M059J (cell line): Measurements from ENCODE around the gene TIGD1. TPM values are rescaled to one million over a fixed set of nuclear protein-coding genes. Genes with fewer than 3 reads are reported as not detected.

ENCODE experiments used
- DNase-seq: peaks from one replicate; pipeline ENCODE4 v3.0.0-alpha.2; 2012; ENCODE audit warnings: low read depth
- total RNA-seq: library from RNA; depleted of rRNA; stranded (reverse); fragments of >200 nt; shearing (Covaris generic); gene quantifications from 2 replicates; pipeline ENCODE4 v1.2.3, GENCODE V29; 2014

The TIGD1 gene
- total RNA-seq, 1 experiment from 2014 or later, result 3.4 TPM

DNA sequence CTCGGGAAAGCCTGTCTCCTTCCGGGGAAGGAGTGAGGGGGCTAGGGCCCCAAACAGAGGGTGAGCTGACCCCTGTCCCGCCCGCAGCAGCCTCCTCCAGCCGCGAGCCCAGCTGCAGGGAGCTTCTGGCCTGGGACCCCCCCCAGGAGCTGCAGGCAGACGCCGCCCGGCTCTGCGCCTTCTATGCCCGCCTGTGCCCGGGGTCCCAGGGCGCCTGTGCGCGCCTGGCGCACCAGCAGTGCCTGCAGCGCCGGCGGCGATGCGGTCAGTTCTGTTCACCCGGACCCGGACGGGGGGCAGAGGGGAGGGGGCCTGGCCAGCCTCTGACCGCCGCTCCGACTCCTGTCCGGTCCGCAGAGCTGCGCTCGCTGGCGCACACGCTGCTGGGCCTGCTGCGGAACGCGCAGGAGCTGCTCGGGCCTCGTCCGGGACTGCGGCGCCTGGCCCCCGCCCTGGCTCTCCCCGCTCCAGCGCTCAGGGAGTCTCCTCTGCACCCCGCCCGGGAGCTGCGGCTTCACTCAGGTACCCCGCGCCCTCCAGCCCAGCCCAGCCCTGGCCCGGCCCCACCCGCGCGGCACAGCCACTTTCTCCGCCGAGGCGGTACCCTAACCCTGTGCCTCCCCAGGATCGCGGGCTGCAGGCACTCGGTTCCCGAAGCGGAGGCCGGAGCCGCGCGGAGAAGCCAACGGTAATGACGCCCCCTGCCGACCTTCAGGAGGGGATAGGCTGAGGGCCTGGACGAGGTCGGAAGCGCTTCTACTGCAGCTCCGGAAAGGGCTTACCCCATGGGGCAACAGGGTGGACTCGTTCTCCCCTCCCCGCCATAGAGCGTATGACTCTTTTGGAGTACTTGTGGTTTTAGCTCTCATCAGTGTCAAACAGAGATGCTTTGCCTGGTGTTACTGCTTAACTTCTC lies 26.4 kb downstream of the TIGD1 start:
- DNase-seq, result no peak

DNA sequence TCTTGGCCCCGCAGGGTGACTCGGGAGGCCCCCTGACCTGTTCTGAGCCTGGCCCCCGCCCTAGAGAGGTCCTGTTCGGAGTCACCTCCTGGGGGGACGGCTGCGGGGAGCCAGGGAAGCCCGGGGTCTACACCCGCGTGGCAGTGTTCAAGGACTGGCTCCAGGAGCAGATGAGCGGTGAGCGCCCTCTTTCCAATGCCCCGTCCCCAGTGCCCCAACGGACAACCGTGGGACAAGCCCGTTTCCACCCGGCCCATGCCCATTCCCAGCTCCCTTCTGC lies 27.0 kb downstream of the TIGD1 start:
- DNase-seq, result no peak

DNA sequence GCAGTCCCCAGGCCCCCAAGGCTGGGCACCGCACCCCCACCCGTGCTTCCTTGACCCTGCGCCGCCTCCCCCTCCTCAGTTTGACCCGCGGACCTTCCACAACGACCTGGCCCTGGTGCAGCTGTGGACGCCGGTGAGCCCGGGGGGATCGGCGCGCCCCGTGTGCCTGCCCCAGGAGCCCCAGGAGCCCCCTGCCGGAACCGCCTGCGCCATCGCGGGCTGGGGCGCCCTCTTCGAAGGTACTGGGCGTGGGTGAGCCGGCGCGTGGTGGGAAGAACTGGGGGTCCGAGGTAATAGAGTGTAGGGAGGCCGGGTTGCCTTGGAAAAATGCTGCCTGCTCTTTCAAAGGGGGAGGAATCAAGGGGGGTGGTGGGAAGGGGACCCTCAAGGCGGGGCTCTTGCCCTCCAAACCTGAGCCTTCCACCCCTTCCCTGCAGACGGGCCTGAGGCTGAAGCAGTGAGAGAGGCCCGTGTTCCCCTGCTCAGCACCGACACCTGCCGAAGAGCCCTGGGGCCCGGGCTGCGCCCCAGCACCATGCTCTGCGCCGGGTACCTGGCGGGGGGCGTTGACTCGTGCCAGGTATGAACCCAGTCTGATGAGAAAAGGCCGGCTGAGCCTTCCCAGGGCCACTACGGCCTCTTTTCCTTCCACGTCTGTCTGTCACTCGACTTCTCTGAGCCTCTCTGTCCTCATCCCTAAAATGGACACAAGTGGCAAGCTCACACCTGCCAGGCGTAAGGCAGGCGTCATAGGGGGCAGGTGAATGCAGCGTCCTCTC lies 27.5 kb downstream of the TIGD1 start:
- no peak for DNase-seq

DNA sequence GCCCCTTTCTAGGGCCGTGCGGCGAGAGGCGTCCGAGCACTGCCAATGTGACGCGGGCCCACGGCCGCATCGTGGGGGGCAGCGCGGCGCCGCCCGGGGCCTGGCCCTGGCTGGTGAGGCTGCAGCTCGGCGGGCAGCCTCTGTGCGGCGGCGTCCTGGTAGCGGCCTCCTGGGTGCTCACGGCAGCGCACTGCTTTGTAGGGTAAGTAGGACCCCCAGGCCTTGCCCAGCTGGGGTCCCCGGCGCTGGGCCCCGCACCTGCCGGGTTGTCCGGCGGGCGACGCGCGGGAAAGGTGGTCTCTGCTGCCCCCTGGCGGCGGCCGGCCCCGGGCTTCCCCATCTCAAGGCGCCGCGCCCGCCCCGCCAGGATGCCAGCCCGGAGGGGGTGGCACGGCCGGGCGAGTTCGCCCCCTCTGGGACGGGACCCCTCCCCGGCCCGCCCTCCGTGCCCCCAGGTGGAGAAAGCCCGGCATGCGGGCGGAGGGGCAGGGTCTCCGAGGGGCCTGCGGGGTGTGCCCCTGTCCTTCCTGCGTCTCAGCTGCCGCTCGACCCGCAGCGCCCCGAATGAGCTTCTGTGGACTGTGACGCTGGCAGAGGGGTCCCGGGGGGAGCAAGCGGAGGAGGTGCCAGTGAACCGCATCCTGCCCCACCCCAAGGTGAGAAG lies 28.3 kb downstream of the TIGD1 start:
- DNase-seq, result no peak

DNA sequence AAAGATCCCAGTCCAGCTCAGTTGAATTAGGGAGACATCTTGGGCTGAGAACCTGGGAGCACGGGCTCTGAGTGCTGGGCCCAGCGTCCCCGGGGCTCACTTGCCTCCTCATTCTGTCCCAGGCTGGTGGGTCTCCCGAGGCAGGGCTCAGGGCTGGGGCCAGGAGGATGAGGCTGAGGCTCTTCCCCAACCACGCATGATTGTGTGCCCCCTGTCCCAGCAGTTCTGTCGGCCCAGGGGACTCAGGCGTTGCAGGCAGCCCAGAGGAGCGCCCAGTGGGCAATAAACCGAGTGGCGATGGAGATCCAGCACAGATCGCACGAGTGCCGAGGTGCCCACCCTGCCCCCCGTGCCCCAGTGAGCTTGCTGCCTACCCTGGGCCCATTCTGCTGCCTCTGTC lies 29.3 kb downstream of the TIGD1 start:
- DNase-seq, result no peak

DNA sequence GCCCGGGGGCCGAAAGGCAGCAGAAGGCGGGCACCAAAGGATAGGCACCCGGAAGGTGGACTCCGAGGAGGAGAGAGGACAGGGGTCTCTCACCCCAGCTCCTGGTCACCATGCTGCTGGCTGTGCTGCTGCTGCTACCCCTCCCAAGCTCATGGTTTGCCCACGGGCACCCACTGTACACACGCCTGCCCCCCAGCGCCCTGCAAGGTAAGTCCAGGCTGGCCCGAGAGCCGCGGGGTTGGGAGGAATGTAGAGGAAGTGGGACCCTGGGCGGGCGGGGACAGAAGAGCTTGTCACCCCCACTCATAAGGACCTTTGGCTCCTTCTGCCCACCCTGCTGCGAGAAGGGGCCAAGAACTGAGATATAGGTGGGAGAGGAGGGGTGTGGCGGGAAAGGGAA lies 29.9 kb downstream of the TIGD1 start:
- DNase-seq, result no peak

DNA sequence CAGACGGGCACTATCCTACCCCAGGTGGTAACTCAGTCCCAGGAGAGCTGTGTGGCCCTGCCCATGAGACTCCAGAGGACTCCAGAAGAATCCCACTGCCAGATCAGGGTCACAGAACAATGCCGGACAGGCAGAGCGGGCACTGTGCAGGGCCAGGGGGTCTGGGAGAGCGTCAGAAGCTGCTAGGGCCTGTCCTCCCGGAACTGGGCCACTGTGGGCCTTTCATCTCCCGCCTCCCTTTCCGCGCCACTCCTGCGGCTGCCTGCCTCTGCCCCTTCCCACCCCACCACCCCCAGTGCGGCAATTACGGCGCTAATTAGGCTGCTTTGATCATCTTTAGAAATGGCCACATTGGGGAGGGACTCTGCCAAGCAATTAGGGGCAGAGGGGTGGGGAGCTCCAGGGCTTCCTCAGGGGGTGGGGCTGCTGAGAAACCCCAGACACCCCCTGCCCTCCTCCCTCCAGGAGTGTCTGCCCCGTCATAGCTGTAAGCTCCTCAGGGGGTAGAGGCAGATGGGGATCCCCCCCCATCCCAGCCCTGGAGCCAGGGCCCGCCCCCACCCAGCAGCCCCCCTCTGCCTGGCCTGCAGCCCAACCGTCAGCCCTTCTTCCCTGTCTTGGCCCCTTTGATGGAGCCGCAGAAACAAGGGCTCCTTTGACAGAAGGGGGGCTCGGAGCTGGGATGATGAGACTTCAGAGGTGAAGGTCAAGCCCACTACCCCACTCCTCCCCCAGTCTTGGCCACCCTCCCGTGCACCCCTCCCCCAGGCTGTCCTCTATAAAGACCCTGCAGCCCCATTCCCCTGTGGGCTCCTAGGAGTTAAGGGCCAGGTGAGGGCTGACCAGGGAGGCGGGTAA lies 30.5 kb downstream of the TIGD1 start, which contains the start of gene PRSS56:
Gene PRSS56, plus strand, starts transcription at position 808 of the 858 bp plus-strand sequence. CDS start 211 bp downstream, outside the sequence.
- DNase-seq, result no peak

DNA sequence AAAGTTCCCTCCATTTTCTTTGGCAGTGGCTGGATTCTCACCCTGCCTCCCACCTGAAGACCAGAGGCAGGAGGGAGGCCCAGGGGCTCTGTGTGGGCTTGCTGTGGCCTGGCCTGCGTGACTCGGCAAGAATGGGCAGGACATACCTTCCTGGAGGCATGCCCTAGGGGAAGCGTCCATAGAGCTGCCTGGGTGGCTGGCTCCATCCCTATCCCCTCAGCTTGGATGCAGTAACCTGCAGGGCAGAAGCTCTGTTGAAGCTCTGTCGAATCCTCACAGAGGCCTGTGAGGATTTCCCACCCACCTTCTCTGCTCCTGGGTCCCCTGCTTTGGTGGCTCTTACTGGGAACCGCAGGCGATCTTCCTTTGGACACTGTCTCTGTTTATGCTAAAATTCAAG lies 31.5 kb downstream of the TIGD1 start:
- no peak for DNase-seq

DNA sequence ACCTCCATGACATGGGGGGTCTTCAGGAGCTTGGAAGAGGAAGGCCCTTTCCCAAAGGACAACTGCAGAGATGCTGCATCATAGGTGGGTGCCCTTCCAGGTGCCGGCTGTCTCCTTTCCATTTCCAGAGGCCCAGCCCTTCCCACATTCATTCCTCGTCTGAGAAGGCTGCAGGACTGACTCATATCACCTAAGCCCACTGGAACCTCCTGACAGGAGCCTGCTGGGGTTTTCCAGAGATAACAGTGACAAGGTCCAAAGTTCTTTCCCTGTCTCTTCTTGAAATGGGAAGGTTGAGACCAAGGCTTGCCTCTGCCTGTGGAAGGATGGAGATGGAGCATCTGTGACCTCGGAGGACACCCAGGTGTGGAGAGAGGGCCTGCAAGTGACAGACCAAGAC lies 33.8 kb downstream of the TIGD1 start:
- DNase-seq, result no peak

DNA sequence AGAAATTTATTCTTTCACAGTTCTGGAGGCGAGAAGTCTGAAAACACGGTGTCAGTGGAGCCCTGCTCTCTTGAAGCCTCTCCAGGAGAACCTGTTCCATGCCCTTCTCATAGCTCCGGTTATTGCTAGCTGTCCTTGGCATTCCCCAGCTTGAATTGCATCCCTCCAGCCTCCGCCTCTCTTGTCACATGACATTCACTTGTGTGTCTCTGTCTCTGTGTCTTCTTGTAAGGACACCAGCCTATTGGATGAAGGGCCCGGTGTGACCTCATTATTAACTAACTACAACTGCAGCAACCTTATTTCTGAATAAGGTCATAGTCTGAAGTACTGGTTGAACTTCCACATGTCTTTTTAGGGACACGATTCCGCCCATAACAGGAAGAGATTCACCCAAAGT lies 34.7 kb downstream of the TIGD1 start:
- no peak for DNase-seq

DNA sequence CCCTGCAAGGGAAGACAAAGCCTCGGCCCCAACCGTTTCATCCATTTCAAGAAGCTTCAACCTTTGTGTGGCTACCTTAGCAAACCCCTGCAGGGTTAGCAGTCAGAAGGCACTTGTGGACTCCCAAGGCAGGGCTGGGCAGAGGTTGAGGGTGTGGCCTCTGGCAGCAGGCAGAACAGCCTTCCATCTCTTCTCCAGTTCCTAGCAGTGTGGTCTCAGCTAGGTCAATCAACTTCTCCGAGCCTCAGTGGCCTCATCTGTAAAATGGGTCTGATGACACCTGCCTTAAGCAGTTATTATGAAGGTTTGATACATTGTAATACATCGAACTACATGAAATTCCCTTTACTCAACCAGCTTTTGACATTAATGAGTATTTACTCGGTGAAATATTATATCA lies 37.0 kb downstream of the TIGD1 start:
- DNase-seq, result no peak

DNA sequence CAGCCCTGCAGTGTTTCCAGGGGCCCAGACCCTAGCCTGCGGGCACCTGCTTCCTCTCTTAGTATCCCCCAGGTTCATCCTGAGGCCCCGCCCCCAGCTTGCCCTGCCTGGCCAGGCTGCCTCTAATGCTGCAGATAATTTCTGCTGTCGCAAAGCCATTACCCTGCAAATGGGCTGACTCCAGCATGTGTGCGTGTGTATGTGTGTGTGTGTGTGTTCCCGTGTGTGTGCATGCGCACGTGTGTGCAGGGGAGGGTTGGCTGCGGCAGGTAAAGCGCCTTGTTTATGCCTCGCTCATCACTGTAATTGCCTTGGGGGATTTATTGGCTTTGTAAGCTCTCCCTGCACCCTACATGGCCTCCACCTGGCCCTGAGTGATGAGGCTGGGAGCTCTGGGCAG lies 37.8 kb downstream of the TIGD1 start:
- no peak for DNase-seq

DNA sequence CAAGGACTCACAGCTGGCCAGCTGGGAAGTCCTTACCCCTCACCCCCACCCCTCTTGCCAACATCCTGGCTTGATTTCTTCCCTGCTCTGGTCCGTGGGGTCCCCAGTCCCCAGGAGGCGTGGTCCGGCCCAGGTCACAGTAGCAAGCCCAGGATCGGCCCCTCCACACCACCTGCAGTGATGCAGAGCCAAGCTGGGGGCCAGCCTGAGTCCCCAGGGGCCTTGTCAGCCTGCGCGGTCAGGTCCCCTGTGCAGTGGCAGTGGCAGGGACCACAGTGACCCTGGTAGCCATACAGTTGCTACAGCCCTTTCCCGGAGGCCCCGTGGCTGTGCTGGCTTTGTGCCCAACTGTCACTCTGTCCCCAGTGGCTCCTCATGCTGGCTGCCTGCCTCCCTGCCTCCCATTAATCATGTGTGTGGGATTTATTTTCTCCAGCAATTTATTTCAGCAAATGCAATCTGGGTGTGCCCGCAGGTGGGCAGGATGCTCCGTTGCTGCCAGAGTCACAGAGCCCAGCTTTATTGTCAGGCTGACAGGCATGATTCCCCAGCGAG lies 38.9 kb downstream of the TIGD1 start:
- DNase-seq, result no peak

DNA sequence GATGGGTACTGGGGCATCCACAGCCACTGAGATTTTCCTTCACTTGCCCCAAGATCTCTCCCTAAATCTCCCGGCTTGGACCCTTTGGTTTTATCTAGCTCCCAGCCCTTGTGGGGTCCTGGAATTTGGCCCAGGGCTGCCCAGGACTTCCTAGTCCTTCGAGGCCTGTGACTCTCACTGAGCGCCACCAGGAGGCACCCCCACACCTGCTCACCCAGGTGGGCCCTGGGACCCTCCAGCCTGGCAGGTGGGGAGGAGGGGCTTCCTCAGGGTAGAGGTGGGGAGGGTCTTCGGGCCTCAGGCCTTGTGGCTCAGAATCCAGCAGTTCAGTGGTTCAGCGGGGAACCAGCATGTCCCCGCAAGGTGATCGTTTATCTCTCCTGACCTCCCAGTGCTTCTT lies 42.1 kb downstream of the TIGD1 start:
- no peak for DNase-seq

DNA sequence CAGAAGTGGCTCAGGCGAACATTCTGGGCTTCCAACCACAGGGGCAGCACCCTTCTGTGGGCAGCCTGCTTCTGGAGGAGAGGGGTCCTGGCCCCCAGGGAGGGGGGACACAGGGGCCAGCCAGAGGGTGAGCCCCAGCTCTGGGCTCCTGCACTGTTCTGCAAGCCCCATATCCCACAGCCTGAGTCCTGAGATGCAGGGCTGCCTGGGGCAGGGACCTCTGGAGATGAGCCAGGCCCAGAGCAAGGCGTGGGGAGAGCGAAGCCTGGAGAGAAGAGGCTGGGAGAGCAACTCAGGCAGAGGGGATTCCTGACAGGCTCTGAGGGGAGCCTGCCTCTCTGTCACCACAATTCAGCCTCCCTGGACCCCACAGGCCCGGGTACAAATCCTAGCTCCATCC lies 43.6 kb downstream of the TIGD1 start:
- no peak for DNase-seq

DNA sequence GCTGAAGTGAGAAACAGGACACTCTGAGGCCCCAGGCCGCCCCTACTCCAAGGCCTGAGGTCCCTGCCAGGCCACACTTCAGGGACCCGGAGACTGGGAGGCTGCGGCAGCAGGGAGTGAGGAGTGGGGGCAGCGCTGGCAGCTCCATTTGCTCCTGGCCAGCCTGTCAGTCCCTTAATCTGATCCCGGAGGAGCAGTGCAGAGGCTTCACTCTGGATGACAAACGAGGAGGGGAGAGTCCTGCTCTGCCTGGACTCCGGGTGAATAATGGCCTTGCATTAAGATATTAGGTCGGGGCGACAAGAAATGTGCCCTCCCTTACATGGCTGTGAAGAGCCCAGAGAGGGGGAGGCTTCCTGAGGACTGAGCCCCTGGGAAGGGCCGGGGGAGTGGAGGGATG lies 44.5 kb downstream of the TIGD1 start:
- DNase-seq, result no peak

DNA sequence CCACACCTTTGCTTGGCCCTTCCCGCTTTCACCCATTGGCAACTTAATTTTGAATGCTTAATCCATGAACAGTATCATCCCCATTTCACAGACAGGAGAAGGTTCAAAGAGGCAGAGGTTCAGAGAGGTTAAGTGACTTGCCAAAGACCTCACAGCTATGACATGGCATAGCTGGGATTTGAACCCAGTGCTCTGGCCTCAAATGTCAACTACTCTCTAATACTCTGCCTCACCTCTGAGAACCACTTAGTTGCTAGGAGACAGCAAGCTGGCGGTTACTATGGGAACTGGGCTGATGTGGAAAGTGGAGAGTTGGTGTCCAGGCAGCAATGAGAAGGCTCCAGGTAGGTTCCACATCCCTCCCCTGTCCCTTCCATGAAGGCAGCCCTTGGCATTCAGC lies 45.9 kb downstream of the TIGD1 start:
- DNase-seq, result peak; percentile 29

DNA sequence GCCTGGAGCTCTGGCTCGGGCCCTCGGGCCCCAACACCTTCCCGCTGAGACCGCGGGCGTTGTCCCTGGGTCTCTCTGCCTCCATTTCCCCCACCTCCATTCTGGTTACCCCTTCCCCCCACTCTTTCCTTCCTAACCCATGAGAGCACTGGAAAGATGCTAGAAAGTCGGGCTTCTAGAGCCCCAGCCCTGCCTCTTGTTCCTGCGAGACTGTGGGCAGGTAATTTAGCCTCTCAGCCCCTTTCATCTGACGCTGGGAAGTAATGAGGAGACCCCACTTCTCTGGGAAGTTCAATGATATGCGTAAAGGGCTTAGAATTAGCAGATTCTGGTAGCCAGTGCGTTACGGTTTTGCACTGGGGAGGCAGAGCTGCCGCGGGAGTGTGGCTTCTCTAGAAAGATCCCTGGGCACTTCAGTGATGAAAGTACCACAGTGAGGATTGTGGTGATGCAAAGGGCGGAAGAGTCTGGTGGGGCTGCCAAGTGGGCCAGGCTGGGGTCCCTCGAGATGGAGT lies 46.5 kb downstream of the TIGD1 start:
- no peak for DNase-seq

DNA sequence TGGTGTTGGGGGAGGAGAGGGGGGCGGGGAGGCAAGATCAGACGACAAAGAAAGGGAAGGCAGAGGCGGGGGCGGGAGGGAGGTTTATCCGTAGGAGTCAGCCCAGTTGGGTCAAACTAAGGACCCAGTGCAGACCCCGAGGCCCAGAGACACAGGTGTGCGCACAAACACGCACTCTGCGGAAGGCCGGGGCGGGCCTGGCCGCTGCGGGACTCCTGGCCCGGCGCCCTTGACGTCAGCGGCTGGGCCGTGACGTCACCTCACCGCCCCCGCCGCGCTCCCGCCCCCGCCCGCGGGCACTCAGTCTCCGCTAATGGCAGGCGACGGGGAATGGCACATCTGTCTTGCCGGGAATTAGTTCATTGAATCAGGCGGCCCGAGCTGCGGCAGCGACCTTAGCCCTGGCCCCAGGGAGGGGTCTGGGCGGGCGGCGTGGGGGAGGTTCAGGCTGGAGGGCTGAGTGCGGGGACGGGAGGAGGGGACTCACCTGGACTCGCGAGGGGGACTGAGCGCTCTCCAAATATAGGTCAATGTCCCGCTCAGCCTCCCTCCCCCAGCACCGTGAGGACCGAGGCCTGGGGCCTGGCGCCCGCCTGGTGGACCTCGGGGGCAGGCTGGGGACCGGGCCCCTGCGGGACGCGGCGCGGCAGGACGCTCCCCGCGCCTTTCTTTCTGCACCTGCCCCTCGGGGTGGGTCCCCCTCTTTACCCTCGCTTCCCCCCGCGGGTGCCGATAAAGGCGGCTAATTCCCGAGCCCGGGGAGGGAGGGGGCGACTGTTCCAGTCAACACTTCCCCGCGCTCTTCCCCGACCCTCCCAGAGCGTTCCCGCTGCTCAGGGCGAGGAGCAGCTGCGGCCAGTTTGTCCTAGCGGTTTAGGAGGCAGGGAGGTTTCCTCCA lies 47.2 kb downstream of the TIGD1 start:
- DNase-seq, result no peak

DNA sequence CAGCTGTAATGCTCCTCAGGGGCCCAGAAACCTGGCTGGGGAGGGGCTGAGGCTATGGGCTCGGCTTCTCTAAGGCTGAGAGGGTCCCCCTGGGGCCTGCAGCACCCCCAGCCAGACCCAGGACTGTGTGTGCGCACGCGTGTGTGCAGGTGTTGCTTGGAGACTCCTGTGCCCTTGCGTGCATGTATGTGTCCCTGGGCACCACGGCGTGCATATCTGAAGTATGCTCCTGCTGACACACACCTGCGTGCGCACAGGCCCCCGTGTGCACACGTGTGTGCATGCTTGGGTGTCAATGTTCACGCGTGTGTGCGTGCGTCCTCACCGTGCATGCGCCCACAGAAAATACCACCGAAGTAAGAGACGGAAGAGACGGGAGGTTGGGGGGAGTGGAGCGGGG lies 47.8 kb downstream of the TIGD1 start:
- DNase-seq, result no peak
